GM19193 (cell line): ENCODE measurements around the gene STK39.

Source experiments
- POLR2A ChIP-seq: IDR thresholded peaks from 4 replicates; pipeline ENCODE4 v1.6.1; 2011; ENCODE audit not compliant: insufficient read depth, insufficient read length; ENCODE audit errors: extremely low read depth

STK39 gene

GRCh38 chr2:168183308-168183997 is 63.9 kb downstream of the STK39 start:
- no peak for TF ChIP-seq POLR2A

- no peak for TF ChIP-seq POLR2A
Measured at GRCh38 chr2:168182550-168183249, 64.7 kb downstream of the STK39 start.

GRCh38 chr2:168181825-168182224 is 65.6 kb downstream of the STK39 start:
- no peak for TF ChIP-seq POLR2A

- no peak for TF ChIP-seq POLR2A
Measured at GRCh38 chr2:168180914-168181313, 66.5 kb downstream of the STK39 start.

- no peak for TF ChIP-seq POLR2A
Measured at GRCh38 chr2:168180483-168180882, 66.9 kb downstream of the STK39 start.

- TF ChIP-seq POLR2A: no peak
Measured at GRCh38 chr2:168179592-168179991, 67.8 kb downstream of the STK39 start.

- no peak for TF ChIP-seq POLR2A
Measured at GRCh38 chr2:168178520-168179324, 68.7 kb downstream of the STK39 start.

GRCh38 chr2:168176402-168176801 is 71.0 kb downstream of the STK39 start:
- no peak for TF ChIP-seq POLR2A

GRCh38 chr2:168175469-168175868 is 71.9 kb downstream of the STK39 start:
- no peak for TF ChIP-seq POLR2A

GRCh38 chr2:168174756-168175155 is 72.6 kb downstream of the STK39 start:
- no peak for TF ChIP-seq POLR2A

GRCh38 chr2:168172071-168172470 is 75.3 kb downstream of the STK39 start:
- no peak for TF ChIP-seq POLR2A

GRCh38 chr2:168171059-168171762 is 76.2 kb downstream of the STK39 start:
- TF ChIP-seq POLR2A: no peak

- no peak for TF ChIP-seq POLR2A
Measured at GRCh38 chr2:168169097-168169745, 78.2 kb downstream of the STK39 start.

GRCh38 chr2:168167511-168168263 is 79.7 kb downstream of the STK39 start:
- no peak for TF ChIP-seq POLR2A
